NCI-H1105 (cell line): ENCODE measurements around the gene PSPC1.
"Not testable (repeated sequence)": the region's sequence is repeated elsewhere in the genome, so short reads cannot be mapped to it uniquely, and the experiment has no call there.

ENCODE experiments used
- DNase-seq: peaks from one replicate; lab custom pipeline; 2025; lab: John Stamatoyannopoulos, UW

The PSPC1 gene

GRCh38 chr13:19764237-19764636 is 18.5 kb downstream of the PSPC1 start:
- no peak for DNase-seq

DNA sequence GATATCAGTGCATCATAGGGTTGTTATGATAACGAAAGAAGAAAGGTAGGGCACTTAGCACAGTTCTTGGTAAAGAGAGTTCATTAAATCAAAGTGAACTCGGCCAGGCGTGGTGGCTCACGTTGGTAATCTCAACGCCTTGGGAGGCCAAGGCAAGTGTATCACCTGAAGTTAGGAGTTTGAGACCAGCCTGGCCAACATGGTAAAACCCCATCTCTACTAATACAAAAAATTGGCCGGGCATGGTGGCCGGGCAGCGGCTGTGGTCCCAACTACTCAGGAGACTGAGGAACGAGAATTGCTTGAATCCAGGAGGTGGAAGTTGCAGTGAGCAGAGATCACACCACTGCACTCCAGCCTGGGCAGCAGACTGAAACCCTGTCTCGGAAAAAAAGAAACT is 19.1 kb downstream of the PSPC1 start:
- no peak for DNase-seq

GRCh38 chr13:19759669-19760068 is 23.1 kb downstream of the PSPC1 start:
- DNase-seq, result no peak

GRCh38 chr13:19742643-19743042 is 40.1 kb downstream of the PSPC1 start:
- no peak for DNase-seq

- no peak for DNase-seq
Observed at GRCh38 chr13:19737844-19738557, 44.7 kb downstream of the PSPC1 start.

- DNase-seq, result no peak
Observed at GRCh38 chr13:19726611-19727010, 56.1 kb downstream of the PSPC1 start.

DNA sequence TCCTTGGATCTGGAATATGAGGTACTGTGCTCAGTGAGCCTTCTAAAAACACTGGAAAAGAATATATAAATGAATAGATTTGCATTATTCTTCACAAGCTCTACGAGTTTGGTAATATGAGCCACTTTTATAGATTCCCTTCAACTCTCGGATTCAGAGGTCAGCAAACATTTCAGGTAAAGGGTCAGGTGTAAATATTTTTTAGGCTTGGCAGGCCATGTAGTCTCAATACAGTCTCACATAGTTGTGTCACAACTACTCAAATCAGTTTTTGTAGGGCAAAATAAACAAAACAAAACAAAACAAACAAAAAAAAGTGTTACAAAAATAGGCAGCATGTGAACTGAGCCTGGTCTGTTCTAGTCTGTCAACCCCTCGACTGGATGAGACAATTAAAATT is 57.4 kb downstream of the PSPC1 start:
- DNase-seq, result no peak

GRCh38 chr13:19720039-19720438 is 62.7 kb downstream of the PSPC1 start:
- DNase-seq, result no peak

DNA sequence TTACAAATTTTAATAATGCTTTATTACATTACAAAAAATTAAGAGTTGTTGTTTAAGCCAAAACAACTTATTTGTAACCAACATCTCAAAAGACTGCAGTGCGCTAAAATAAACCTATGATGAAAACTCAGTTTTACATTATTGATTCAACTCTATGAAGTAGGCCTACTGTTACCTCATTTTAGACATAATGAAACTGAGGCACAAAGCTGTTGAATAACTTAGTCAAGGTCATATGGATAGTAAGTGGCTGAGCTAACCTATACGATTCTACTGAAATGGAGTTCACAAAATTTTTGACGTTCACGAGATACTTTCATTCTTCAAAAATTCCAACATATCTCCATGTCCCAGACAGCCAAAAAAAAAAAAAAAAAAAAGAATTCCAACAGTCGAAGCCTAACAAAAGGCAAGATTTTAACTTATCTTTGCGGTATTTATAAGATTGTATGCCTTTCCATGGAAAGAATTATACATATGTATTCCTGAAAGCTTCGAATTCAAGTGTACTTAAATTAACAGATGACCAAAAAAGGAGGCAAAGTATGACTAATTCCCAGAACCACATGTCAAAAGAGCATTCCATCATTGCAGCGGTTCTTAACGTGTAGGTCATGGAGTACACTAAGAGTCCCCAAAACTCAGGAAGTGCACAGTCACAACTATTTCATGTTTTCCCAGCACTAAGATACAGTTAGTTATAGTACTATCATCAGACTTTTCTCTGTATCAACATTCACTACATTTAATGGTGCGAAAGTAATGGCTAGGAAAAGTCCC is 69.4 kb downstream of the PSPC1 start:
- DNase-seq, result no peak

GRCh38 chr13:19709782-19710181 is 73.0 kb downstream of the PSPC1 start:
- not testable (repeated sequence) for DNase-seq

- not testable (repeated sequence) for DNase-seq
Observed at GRCh38 chr13:19709039-19709438, 73.7 kb downstream of the PSPC1 start.

DNA sequence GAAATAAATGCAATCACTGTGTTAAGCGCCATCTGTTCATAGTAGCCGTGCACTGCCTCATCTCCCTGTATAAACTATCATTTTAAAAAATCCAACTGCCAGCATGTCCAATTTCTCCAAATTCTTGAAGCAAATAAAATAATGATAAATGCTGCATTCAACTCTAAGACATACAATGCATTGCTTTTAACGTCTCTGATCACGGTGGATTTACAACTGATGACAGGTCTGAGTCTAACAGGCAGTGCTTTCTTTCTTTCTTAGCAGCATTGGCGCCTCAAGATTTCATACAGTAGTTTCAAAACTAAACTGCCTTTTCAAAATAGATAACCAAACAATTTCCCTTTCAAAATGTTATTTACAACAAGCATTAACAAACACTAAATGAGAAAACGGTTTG is 78.5 kb downstream of the PSPC1 start:
- not testable (repeated sequence) for DNase-seq

GRCh38 chr13:19701619-19702018 is 81.1 kb downstream of the PSPC1 start:
- not testable (repeated sequence) for DNase-seq

DNA sequence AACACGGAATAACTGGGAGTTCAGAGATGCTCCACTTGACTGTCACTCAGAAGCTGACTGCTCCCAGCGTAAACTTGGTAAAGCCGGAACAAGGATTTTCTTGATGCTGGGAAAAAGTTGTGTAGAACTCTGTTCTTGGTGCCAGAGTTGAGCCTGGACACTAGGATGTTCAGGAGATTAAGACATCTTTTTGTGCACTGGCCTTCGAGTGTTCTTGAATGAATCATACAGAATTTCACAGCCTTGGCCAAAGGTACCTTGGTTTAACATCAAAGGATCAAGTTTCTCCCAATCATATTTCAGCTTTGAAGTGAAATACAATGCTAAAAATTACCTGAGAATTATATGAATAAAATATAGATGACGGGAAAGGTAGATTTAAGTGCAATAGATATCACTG is 81.8 kb downstream of the PSPC1 start:
- DNase-seq, result not testable (repeated sequence)

- DNase-seq, result no peak
Observed at GRCh38 chr13:19695829-19696228, 86.9 kb downstream of the PSPC1 start.

DNA sequence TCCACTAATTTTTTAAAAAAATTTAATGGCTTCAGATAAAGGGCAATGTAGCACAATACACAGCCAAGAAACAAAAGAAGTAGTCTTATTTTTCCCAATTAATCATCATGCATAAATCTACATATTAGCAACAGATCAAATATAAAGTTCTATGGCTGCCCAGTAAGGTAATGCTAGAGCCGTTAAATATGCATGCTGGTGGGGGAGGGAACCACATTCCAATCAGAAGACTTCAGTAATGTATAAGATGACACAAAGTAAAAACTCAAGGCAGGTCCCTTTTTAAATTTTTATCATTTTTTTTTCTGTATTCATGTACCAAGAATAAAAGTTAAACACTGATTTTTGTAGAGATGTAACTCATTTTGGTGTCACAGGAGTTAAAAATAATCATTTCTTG is 87.3 kb downstream of the PSPC1 start:
- no peak for DNase-seq

- not testable (repeated sequence) for DNase-seq
Observed at GRCh38 chr13:19691447-19691846, 91.3 kb downstream of the PSPC1 start.

DNA sequence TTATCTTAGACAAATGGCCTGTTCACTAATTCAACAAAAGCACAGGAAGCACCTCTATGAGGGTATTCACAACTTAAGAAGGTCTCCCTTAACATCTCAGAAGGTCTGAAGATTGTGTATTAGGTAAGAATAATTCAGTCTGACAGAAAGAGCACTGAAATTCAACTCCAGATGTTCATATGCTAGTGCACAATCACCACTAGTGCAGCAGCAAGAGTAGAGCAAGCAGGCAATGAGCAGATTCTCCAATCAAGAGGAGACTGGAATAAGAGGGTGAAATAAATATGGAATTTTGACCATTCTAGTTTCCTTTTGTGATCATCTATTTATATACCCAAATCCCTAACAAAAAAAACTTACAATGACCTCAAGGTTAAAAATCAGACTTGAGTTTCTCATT is 97.3 kb downstream of the PSPC1 start:
- no peak for DNase-seq

DNA sequence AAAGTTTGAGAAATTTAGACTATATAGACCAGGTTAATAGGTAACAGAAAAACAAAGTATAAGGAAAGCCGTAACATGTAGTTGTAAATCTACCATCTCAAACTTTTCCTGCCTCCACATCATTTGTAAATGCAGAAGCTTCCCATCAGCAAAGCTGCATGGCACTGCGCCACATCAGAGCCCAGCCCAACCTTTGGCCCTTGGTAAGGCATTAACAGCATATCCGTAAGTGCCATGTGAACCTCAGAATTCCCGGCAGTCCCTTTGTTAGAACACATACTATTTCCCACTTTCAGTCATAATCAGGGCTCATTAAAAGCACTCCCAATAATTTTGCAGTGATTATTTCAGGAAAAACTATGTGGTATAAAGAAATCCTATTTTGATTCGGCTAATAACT is 97.7 kb downstream of the PSPC1 start:
- DNase-seq, result no peak

GRCh38 chr13:19681517-19681916 is 101.2 kb downstream of the PSPC1 start:
- DNase-seq, result no peak

DNA sequence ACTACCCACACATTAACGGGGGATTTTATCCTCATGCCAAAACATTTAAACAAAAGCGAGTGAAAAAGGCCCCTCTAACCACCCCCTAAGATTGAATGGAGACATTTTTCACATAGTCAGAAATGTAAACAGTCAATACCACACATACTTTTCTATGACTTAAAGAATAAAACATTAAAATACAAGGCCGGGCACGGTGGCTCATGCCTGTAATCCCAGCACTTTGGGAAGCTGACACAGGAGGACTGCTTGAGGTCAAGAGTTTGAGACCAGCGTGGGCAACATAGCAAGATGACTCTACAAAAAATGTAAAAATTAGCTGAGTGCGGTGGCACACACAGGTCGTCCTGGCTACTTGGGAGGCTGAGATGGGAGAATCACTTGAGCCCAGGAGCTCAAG is 102.0 kb downstream of the PSPC1 start:
- no peak for DNase-seq

GRCh38 chr13:19676168-19676567 is 106.6 kb downstream of the PSPC1 start:
- no peak for DNase-seq

- no peak for DNase-seq
Observed at GRCh38 chr13:19674898-19675297, 107.8 kb downstream of the PSPC1 start.
